ENCODE results near the gene ZNF276.
A peak's percentile ranks its signal among the peaks of the same experiment; 100 is the strongest.

Gene ZNF276

DNA sequence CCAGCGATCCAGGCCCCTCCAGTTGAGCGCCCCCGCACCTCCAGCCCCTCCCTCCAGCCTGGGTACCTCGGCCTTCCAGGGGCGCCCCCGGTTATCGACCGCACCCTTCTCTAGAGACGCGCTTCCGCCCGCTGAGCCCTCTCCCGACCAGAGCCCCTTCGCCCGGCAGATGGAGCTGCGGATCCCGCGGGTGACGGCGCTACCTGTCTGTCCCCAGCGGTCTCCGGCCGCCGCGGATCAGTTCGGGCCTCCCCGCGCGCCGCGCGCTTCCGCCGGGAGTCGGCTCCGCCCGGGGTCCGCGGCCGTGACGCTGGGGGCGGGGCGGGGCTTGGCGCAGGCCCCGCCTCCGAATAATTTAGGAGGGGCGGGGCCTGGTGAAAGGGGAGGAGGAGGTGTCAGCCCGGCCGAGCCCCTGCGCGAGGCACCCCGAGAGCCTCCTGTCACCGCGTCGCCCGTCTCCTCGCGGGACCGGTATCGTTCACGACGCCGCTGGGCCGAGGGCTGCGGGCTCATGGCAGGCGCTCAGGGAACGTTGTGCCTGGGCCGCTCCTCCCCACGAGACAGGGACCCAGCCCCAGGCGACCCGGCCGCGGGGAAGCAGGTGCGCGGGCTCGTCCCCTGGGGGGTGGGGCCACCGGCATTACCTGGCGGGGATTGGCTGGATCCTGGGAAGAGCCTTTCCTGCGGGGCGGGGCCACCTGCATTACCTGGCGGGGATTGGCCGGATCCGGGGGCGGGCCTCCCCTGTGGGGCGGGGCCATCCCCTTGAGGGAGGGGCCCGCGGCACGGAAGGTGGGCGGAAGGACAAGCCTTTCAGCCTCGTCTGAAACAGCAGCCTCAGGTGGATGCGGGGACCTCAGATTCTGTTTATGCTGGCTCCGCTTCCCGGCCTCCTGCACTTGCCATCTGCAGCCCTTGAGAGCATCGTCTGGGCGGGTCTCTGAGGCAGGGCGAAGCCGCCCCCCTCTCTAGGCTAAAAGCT, 19.6 kb upstream of the ZNF276 start, which contains the start of gene SPATA2L:
TSS of gene SPATA2L (minus strand) at position 281 of the 982 bp plus-strand sequence. CDS start 473 bp downstream, outside the sequence.
- H3K9me3 ChIP-seq (ENCODE audit: control insufficient read depth, insufficient read depth, low read length), result no peaks in the 10 kb centered on the region
- H3K36me3 ChIP-seq (ENCODE audit: insufficient read depth, low read length), result no peaks in the 10 kb centered on the region
- no peaks in the 10 kb centered on the region; the same call in 1 of the 2 replicates for H3K4me1 ChIP-seq (ENCODE audit: insufficient read depth, low read length)
- H3K9ac ChIP-seq (ENCODE audit: low read depth, low read length), result peak within 1 kb of the TSS; percentile 54

DNA sequence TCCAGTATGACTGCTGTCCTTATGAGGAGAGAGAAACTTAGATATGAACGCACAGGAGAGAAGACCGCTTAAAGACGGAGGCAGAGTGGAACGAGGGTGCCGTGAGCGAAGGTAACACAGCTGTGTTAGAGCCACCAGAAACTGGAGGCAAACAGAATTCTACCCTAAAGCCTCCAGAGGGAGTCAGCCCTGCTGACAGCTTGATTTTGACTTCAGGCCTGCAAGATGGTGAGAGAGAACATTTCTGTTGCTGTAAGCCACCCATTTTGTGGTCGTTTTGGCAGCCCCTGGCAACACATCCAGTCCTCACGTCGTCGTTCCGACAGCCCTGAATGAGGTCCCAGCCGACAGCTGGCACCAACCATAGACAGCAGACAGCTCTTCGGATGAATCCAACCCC, 17.1 kb upstream of the ZNF276 start:
- H3K9me3 ChIP-seq (ENCODE audit: control insufficient read depth, insufficient read depth, low read length), result no peaks in the 10 kb centered on the region
- peaks cover 4% of the 10 kb centered on the region for H3K4me1 ChIP-seq (ENCODE audit: insufficient read depth, low read length)
- no peak overlapping the region for H3K9ac ChIP-seq (ENCODE audit: low read depth, low read length)
- no peaks in the 10 kb centered on the region for H3K36me3 ChIP-seq (ENCODE audit: insufficient read depth, low read length)

DNA sequence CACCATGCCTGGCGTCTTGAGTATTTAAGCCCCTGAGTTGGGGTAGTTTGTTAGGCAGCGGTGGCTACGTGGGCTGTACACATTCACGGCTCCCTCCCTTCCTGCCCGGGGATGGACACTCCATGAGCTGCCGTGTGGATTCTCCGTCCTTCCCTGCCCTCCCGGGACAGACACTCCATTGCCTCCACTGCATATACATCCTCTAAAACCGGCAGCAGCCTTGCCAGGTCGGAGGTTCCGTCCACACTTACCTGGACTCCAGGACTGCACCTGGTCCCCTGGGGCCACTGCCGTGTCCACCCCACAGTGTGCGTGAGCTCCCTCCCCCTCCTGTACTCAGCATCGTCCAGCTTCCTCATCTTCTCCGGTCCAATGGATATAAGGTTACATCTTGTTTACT, 16.3 kb upstream of the ZNF276 start:
- no peaks in the 10 kb centered on the region for H3K36me3 ChIP-seq (ENCODE audit: insufficient read depth, low read length)
- H3K4me1 ChIP-seq (ENCODE audit: insufficient read depth, low read length), result peaks cover 11% of the 10 kb centered on the region
- no peaks in the 10 kb centered on the region for H3K9me3 ChIP-seq (ENCODE audit: control insufficient read depth, insufficient read depth, low read length)
- H3K9ac ChIP-seq (ENCODE audit: low read depth, low read length), result no peak overlapping the region

DNA sequence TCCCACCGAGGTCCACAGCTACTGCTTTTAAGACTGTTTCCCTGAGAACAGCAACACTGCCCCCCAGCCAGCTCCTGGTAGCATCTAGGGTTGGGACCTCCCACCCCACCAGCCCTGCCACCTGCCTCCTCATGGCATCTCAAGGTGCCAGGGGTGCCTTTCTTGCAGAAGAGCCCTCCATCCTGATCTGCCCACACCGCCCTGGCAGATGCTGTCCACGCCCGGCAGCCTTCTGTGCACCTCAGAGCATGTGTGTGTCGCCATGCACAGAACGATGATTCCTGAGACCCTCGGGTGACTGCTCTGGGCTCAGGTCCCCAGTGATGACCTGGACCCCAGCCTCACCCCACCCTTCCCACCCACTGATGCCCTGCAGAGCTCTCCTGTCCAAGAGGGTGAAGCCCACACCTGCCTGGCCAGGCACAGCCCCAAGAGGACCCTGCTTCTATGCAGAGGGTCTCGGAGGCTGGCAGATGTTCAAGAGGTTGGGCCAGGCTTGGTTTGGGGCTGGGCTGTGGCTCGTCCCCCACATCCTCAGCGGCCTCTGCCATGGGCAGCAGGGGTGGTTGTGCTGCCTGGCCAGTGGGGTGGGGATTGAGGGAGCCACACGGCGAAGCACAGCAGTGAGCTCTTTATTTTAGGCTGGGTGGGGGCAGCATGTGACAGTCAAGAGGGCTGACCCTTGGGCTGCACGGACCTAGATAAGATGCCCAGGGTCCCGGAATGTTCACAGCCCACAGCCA, 14.6 kb upstream of the ZNF276 start:
- H3K9me3 ChIP-seq (ENCODE audit: control insufficient read depth, insufficient read depth, low read length), result no peaks in the 10 kb centered on the region
- H3K9ac ChIP-seq (ENCODE audit: low read depth, low read length), result no peak overlapping the region
- H3K36me3 ChIP-seq (ENCODE audit: insufficient read depth, low read length), result no peaks in the 10 kb centered on the region
- peaks cover 14% of the 10 kb centered on the region for H3K4me1 ChIP-seq (ENCODE audit: insufficient read depth, low read length)

DNA sequence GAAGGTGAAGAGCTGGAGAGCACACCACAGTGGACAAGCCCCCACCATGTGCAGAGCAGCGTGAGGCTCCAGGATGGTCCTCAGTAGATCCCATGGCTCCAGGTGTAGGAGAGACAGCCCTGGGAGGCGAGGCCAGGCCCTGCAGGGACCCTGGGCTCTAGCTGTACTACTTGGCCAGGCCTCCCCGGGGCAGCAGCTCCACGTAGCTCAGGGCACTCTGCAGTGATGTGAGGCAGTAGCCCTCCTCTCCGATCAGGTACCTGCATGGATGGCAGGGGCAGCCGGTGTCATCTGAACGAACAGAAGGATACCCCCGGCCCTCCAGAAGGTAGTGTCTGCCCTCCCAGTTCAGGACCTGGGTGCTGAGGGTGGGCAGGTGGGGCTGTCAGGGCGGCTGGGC, 13.6 kb upstream of the ZNF276 start:
- no peaks in the 10 kb centered on the region for H3K36me3 ChIP-seq (ENCODE audit: insufficient read depth, low read length)
- peaks cover 14% of the 10 kb centered on the region for H3K4me1 ChIP-seq (ENCODE audit: insufficient read depth, low read length)
- H3K9me3 ChIP-seq (ENCODE audit: control insufficient read depth, insufficient read depth, low read length), result no peaks in the 10 kb centered on the region
- no peak overlapping the region for H3K9ac ChIP-seq (ENCODE audit: low read depth, low read length)

DNA sequence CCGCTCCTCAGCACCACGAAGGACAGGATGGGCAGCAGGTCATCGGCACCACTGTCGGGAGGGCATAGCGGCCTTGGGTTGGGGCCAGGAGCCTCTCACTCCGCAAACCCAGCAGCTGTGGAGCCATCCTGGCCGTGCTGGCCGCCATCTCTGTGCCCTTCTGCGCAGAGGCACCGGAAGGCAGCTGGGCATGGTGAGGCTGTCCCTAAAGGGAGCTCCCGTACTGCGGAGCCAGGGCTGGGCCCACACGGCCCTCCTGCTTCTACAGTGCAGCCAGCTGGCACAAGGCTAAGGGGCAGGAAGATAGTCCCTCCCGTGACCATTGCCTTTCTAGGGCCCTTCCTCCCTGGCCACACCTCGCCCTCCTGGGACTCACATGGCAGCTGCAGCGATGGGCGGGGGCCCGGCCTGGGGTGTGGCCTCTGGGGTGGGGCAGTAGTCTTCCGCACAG, 12.8 kb upstream of the ZNF276 start:
- H3K36me3 ChIP-seq (ENCODE audit: insufficient read depth, low read length), result no peaks in the 10 kb centered on the region
- peaks cover 14% of the 10 kb centered on the region for H3K4me1 ChIP-seq (ENCODE audit: insufficient read depth, low read length)
- no peaks in the 10 kb centered on the region for H3K9me3 ChIP-seq (ENCODE audit: control insufficient read depth, insufficient read depth, low read length)
- no peak overlapping the region for H3K9ac ChIP-seq (ENCODE audit: low read depth, low read length)

DNA sequence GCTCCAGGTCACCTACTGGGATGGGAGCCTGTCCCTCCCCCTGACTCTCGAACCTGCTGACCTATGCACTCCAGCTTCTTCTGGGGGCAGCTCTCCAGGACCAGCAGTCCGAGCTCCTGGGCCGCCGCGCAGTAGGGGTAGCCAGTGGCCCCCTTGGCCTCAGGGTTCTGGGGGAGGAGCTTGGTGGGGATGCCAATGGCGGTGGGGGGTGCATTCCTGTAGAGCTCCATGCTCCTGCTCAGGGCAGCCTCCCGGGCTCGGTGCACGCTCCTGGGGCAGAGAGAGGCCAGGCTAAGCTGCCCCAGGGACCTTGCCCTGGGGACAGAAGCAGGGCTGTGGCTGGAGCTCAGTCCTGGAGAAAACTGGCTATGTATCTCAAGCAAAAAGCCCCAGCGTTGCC, 12.2 kb upstream of the ZNF276 start:
- Histone ChIP-seq H3K9ac (ENCODE audit: low read depth, low read length) (no peak overlapping the region), H3K4me1 (ENCODE audit: insufficient read depth, low read length) (peaks cover 14% of the 10 kb centered on the region), H3K9me3 (ENCODE audit: control insufficient read depth, insufficient read depth, low read length) (no peaks in the 10 kb centered on the region), H3K36me3 (ENCODE audit: insufficient read depth, low read length) (no peaks in the 10 kb centered on the region)

DNA sequence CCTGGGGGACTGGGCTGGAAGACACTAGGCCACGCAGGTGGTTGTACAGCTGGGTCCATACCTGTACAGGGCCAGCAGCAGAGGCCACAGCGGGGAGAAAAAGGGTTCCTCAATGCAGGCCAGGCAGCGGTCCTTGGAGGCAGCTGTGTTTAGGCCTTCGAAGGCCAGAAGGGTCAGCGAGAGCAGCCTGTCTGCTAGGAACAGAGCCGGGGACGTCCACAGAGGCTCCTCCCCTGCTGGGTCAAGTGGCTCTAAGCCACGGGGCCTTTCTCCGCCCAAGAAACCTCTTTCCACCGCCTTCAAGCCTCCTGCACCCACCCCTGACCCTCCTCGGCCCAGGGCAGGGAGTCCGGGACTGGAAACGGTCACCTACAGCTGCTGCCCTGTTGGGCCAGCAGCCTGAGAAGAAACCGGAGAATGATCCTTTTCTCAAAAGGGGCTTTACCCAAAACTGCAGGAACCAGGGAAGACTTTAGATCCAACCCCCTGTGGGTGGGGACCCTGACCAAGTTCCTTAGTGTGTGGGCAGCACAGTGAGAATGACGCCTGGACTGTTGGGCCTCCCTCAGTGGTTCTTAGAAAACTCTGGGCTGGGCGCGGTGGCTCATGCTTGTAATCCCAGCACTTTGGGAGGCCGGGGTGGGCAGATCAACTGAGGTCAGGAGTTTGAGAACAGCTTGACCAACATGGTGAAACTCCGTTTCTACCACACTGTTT, 11.5 kb upstream of the ZNF276 start:
- Histone ChIP-seq H3K4me1 (ENCODE audit: insufficient read depth, low read length) (peaks cover 14% of the 10 kb centered on the region), H3K9ac (ENCODE audit: low read depth, low read length) (no peak overlapping the region), H3K36me3 (ENCODE audit: insufficient read depth, low read length) (no peaks in the 10 kb centered on the region), H3K9me3 (ENCODE audit: control insufficient read depth, insufficient read depth, low read length) (no peaks in the 10 kb centered on the region)

DNA sequence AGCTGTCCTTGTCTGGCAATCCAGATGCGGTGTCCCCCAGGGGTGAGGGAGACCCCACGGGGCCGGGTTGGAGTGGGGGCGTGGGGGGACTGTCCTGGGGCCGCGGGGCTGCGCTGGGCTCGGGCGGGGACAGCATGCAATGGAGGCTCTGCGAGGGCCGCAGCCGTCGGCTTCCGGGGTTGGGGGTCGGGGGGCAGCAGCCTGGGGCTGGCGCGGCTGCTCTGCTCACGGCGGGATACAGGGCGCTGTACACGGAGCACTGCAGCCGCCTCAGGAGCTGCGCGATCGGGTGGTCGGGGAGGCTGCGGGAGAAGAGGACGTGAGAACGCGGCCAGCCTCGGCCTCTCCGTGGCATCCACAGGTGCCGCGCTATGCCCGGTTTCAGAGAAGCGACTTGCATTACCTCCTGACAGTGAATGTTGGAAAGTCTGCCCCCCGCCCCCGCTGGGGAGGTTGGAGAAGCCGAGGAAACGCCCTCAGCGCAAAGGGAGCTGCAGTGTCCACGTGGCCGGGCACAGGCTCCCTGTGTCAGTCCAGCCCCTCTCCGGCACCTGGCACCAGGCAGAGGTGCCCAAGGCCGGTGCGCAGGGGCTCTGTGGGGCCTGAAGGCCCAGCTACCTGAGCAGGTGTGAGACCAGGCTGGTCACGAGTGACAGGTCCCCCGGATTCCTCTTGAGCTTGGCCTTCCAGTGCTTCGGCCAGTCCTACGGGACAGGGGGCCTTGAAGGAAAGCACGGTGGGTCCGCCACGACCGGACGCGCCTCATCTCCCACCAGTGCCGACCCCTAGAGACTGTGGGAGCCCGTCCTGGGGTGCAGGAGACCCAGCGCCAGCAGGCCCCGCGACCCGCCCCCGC, 10.4 kb upstream of the ZNF276 start:
- no peaks in the 10 kb centered on the region for H3K9me3 ChIP-seq (ENCODE audit: control insufficient read depth, insufficient read depth, low read length)
- H3K9ac ChIP-seq (ENCODE audit: low read depth, low read length), result no peak overlapping the region; the same call in 1 of the 2 replicates
- no peaks in the 10 kb centered on the region for H3K36me3 ChIP-seq (ENCODE audit: insufficient read depth, low read length)
- H3K4me1 ChIP-seq (ENCODE audit: insufficient read depth, low read length), result peaks cover 14% of the 10 kb centered on the region

DNA sequence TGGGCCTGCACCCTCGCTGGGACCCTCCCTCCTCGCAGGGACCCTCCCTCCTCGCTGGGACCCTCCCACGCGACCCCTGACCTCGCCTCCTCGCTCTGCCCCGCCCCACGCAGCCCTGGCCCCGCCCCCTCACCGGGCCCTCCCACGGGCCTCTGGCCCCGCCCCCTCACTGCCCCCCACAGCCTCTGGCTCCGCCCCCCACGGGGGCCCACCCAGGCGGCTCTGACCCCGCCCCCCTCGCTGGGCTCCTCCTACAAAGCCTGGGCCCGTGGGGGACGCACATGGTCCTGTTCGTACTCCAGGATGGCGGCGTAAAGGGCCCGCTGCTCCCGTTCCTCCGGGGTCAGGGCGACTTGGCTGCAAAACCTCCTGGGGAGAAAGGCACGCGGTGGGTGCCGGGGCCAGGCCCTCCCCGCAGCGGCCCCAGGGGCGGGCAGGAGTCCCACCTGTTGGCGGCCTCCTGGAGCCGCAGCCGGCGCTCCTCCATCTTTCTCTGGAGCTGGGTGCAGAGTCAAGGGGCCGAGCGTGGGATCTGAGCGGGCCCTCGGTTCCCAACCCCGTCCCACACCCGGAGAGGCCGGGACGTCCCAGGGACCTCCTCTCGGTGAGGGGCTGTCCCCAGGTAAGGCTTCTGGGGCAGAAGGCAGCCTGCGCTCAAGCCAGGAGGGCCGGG, 9.6 kb upstream of the ZNF276 start:
- peak overlapping the region; percentile 79 for H3K9ac ChIP-seq (ENCODE audit: low read depth, low read length)
- H3K4me1 ChIP-seq (ENCODE audit: insufficient read depth, low read length), result peaks cover 14% of the 10 kb centered on the region
- H3K36me3 ChIP-seq (ENCODE audit: insufficient read depth, low read length), result no peaks in the 10 kb centered on the region
- H3K9me3 ChIP-seq (ENCODE audit: control insufficient read depth, insufficient read depth, low read length), result no peaks in the 10 kb centered on the region

DNA sequence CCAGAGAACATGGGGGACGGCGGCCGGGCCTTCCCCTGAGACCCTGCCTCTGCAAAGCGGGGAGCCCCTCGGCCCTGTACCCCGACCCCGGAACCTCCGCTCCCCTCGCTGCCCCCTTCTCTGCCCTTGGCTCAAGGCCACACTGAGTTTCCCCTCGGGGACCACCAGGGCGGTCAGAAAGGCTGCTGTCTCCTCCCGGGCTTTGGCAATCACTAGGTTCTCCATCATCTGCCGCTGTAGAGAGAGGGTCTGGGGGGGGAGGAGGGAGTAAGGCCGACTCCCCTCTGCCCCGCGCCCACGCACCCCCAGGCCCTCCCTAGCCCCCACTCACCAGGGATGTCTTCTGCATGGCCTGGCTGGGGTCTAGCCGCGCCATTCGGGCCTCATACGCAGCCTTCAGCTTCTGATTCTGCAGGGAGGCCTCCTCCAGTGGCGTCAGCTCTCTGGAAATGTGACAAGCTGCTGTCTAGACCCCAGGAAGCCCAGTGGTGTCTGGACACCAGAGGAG, 9.0 kb upstream of the ZNF276 start:
- Histone ChIP-seq H3K4me1 (ENCODE audit: insufficient read depth, low read length) (peaks cover 14% of the 10 kb centered on the region), H3K9ac (ENCODE audit: low read depth, low read length) (peak overlapping the region; percentile 79), H3K36me3 (ENCODE audit: insufficient read depth, low read length) (no peaks in the 10 kb centered on the region), H3K9me3 (ENCODE audit: control insufficient read depth, insufficient read depth, low read length) (no peaks in the 10 kb centered on the region)

DNA sequence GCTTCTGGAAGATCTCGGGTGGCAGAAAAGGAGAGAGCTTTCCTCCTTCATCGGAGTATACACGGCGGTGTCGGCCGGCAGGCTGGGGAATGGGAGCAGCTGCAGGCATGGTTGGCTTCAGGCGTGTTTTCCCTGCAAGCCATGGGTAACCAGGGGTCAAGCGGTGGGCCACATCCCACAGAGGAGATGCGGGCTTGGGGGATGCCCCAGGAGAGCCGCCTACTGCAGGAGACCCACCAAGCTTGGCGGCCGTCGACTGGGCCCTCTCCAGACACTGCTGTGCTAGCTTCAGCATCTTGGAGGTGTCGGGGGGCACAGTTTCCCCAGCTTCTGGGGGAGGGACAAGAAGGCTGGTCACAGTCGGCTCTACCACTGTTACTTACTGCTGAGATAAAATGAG, 4.8 kb upstream of the ZNF276 start:
- Histone ChIP-seq H3K36me3 (ENCODE audit: insufficient read depth, low read length) (no peaks in the 10 kb centered on the region), H3K9me3 (ENCODE audit: control insufficient read depth, insufficient read depth, low read length) (no peaks in the 10 kb centered on the region), H3K9ac (ENCODE audit: low read depth, low read length) (no peak overlapping the region), H3K4me1 (ENCODE audit: insufficient read depth, low read length) (no peaks in the 10 kb centered on the region)
